MCF 10A (cell line): ENCODE results near the gene ALDH8A1. TPM values are rescaled to one million over a fixed set of nuclear protein-coding genes. Genes with fewer than 3 reads are reported as not detected.
"Not testable (repeated sequence)": the region's sequence is repeated elsewhere in the genome, so short reads cannot be mapped to it uniquely, and the experiment has no call there.

Experiments
- BruUV-seq: library from RNA; stranded (reverse); fragments of 400-500 nt; replicated peaks from 2 replicates; lab custom pipeline; 2021; lab: Mats Ljungman, UMichigan
- CTCF ChIA-PET: fragments of 300-600 bp; sonication (Branson Sonifier 250); formaldehyde crosslinking; extraction: SDS; loops from one replicate; lab custom pipeline; 2021; ENCODE audit warnings: antibody characterized with exemption, inconsistent platforms; lab: Yijun Ruan, JAX
- POLR2A ChIA-PET: fragments of 300-600, 350-650 bp; sonication (Branson Sonifier 250); formaldehyde crosslinking; extraction: SDS; loops from one replicate; lab custom pipeline; 2020; ENCODE audit warnings: antibody characterized with exemption, inconsistent platforms; lab: Yijun Ruan, JAX
- DNase-seq: peaks from one replicate; pipeline ENCODE4 v3.0.0-alpha.2; 2018; ENCODE audit not compliant: unreplicated experiment
- H3K27ac Mint-ChIP-seq: one replicate; pipeline ENCODE4 v1.8.0; 2022; ENCODE audit warnings: mild to moderate bottlenecking, low read depth, mixed read lengths; ENCODE audit not compliant: unreplicated experiment
- H3K27me3 Mint-ChIP-seq: one replicate; pipeline ENCODE4 v1.8.0; 2022; ENCODE audit warnings: mixed read lengths; ENCODE audit not compliant: insufficient read depth, unreplicated experiment
- H3K36me3 Mint-ChIP-seq: one replicate; pipeline ENCODE4 v1.8.0; 2022; ENCODE audit warnings: mild to moderate bottlenecking, moderate library complexity, mixed read lengths; ENCODE audit not compliant: insufficient read depth, unreplicated experiment
- H3K4me1 Mint-ChIP-seq: one replicate; pipeline ENCODE4 v1.8.0; 2022; ENCODE audit warnings: mixed read lengths; ENCODE audit not compliant: insufficient read depth, unreplicated experiment
- H3K4me3 Mint-ChIP-seq: one replicate; pipeline ENCODE4 v1.8.0; 2022; ENCODE audit warnings: mild to moderate bottlenecking, moderate library complexity, mixed read lengths; ENCODE audit not compliant: unreplicated experiment
- H3K9me3 Mint-ChIP-seq: one replicate; pipeline ENCODE4 v1.8.0; 2022; ENCODE audit warnings: mixed read lengths; ENCODE audit not compliant: unreplicated experiment
- intact Hi-C: fragments of 100-400 bp; cut with micrococcal nuclease; formaldehyde crosslinking; loops from 2 replicates; pipeline ENCODE4 v1.14.1; 2022
- total RNA-seq: library from RNA; stranded (reverse); gene quantifications from 2 replicates; pipeline ENCODE4 v1.2.3, GENCODE V29; 2022
- TF ChIP-seq, protein P1 (sequence below): fragments of 200-600 bp; IDR thresholded peaks from one replicate; pipeline ENCODE4 v1.8.0; 2022; ENCODE audit warnings: antibody characterized with exemption, mild to moderate bottlenecking; ENCODE audit not compliant: unreplicated experiment

ALDH8A1 gene
- total RNA-seq, 1 experiment from 2014 or later = 1.1 TPM

DNA sequence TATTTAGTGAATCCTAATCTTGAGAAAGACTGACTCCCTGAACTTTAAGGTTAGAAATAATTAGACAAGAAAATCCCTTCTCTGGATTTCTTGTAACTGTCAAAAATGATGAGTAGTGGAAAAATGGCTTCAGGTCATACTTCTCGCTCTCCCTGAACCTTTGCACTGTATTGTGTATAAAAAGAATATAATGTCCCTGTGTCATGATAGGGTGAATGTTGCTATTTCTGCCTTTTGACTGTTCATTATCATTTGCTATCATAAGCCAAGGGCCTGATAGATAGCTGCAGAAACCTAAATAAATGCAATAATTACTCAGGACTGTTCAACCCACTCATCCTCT lies 39.3 kb downstream of the ALDH8A1 start:
- Mint-ChIP-seq H3K36me3 (peaks cover 3% of the 10 kb centered on the region), H3K9me3 (no peaks in the 10 kb centered on the region), H3K4me1 (peaks cover 31% of the 10 kb centered on the region), H3K27me3 (no peaks in the 10 kb centered on the region), H3K4me3 (no peak overlapping the region), H3K27ac (peak overlapping the region; percentile 85)
- DNase-seq = no peak
- BruUV-seq = no TSS peak
- intact Hi-C loops = no loop called here
- TF ChIP-seq, protein P1, sequence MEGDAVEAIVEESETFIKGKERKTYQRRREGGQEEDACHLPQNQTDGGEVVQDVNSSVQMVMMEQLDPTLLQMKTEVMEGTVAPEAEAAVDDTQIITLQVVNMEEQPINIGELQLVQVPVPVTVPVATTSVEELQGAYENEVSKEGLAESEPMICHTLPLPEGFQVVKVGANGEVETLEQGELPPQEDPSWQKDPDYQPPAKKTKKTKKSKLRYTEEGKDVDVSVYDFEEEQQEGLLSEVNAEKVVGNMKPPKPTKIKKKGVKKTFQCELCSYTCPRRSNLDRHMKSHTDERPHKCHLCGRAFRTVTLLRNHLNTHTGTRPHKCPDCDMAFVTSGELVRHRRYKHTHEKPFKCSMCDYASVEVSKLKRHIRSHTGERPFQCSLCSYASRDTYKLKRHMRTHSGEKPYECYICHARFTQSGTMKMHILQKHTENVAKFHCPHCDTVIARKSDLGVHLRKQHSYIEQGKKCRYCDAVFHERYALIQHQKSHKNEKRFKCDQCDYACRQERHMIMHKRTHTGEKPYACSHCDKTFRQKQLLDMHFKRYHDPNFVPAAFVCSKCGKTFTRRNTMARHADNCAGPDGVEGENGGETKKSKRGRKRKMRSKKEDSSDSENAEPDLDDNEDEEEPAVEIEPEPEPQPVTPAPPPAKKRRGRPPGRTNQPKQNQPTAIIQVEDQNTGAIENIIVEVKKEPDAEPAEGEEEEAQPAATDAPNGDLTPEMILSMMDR = no peak
- POLR2A ChIA-PET = interaction anchor here (0.5 to 3.4 kb wide), 6 partner anchors 28 to 286 kb away, joined by 3 to 25 read pairs (median 10); no protein-coding TSS in a partner anchor
- CTCF ChIA-PET = interaction anchor here (0.6 to 3.0 kb wide), 3 partner anchors 10 to 86 kb away, joined by 3 to 27 read pairs (median 4); no protein-coding TSS in a partner anchor

DNA sequence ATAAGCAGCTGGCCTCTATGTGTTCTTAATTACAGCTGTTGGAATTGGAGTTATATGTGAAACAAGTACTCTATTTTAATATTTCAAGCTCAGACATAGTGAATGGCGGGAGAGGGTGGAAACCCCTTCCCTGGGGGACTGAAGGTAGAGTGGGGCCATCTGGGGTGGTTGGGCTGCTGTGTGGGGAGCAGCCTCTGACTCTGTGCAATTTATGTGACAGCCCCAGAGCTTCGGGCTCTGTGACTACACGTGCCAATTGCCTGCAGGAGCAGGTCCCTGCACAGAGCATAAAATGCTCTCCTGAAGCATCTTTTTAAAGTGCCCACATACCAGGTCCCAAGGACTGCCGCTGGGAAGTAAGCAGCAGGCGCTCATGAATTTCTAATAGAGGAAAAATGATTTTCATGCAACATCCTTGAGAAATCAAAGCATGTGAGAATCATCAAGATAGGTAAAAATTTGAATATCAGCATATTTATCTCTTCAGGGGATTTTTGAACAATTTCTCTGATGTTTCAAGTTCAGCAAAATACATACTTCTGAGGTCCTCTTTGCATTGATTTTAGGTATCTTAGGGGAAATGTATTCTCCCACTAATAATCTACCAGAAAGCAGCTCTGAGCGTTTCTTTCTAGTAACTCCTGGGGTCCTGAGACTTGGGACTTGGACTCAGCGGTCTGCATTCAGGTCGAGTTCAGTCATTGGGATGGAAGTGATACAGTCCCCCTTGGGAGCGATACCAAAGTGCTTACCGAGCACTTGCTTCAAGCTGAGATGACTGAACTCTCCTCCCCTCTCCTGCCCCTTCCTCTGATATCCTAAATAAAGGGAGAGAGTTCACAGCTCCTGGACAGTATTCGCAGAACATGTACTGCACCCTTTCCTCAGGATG lies 40.0 kb downstream of the ALDH8A1 start:
- H3K4me1 Mint-ChIP-seq = peaks cover 31% of the 10 kb centered on the region
- no peaks in the 10 kb centered on the region for H3K27me3 Mint-ChIP-seq
- no peak for DNase-seq
- H3K36me3 Mint-ChIP-seq = peaks cover 5% of the 10 kb centered on the region
- no peak overlapping the region for H3K4me3 Mint-ChIP-seq
- CTCF ChIA-PET = interaction anchor here (0.5 to 3.0 kb wide), 14 partner anchors 7 to 1056 kb away, joined by 3 to 27 read pairs (median 3); no protein-coding TSS in a partner anchor
- peak overlapping the region; percentile 81 for H3K27ac Mint-ChIP-seq
- H3K9me3 Mint-ChIP-seq = no peaks in the 10 kb centered on the region
- BruUV-seq = no TSS peak
- intact Hi-C loops = loop anchor here (1.0 kb wide), 1 partner anchor 83 kb away; no protein-coding TSS in a partner anchor
- TF ChIP-seq, protein P1 = no peak
- POLR2A ChIA-PET = interaction anchor here (0.5 to 3.4 kb wide), 15 partner anchors 10 to 801 kb away, joined by 3 to 25 read pairs (median 8); no protein-coding TSS in a partner anchor

DNA sequence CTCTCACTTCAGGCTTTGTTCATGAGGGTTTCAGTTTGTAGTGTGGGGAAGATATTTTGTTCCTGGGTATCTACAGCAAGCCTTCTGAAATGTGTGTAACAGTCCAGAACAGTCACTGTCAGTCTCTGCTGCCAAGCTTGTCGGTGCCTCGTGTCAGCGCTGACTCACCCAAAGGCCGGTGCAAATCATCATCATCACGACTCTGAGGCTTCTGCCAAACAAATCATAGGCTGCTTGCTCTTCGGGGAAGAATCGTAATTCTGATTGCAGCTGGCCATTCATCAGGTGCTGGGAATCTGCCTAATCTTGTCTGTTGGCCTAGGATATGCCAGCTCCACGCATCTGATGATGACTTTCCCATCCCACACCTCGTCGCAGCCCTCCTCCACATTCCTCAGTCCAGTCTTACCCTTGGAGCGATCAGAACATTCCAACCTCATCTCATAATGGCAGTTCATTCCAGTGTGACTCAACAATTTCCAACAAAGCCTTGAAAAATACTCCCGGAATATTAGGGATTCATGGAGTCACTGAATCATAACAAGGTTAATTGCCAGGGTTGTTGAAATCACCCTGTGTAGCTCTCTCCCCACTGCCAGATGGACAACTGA lies 40.9 kb downstream of the ALDH8A1 start:
- H3K27me3 Mint-ChIP-seq = no peaks in the 10 kb centered on the region
- intact Hi-C loops = loop anchor here (1.0 kb wide), 1 partner anchor 82 kb away; no protein-coding TSS in a partner anchor
- H3K27ac Mint-ChIP-seq = peak overlapping the region; percentile 81
- ChIA-PET POLR2A (interaction anchor here (0.6 to 3.4 kb wide), 21 partner anchors 9 to 800 kb away, joined by 3 to 25 read pairs (median 5); no protein-coding TSS in a partner anchor), CTCF (interaction anchor here (0.6 to 3.0 kb wide), 11 partner anchors 8 to 752 kb away, joined by 3 to 27 read pairs (median 3); no protein-coding TSS in a partner anchor)
- peak; percentile 98 for DNase-seq
- H3K36me3 Mint-ChIP-seq = peaks cover 5% of the 10 kb centered on the region
- TF ChIP-seq, protein P1 = no peak
- no TSS peak for BruUV-seq
- no peaks in the 10 kb centered on the region for H3K9me3 Mint-ChIP-seq
- H3K4me1 Mint-ChIP-seq = peaks cover 31% of the 10 kb centered on the region
- H3K4me3 Mint-ChIP-seq = peak overlapping the region; percentile 28

DNA sequence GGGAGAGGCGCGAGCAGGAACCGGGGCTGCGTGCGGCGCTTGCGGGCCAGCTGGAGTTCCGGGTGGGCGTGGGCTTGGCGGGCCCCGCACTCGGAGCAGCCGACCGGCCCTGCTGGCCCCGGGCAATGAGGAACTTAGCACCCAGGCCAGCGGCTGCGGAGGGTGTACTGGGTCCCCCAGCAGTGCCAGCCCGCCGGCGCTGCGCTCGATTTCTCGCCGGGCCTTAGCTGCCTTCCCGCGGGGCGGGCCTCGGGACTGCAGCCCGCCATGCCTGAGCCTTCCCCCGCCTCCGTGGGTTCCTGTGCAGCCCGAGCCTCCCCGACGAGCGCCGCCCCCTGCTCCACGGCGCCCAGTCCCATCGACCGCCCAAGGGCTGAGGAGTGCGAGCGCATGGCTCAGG lies 45.2 kb downstream of the ALDH8A1 start:
- ChIA-PET CTCF (interaction anchor here (0.6 kb wide), 1 partner anchor 47 kb away, joined by 3 read pairs; no protein-coding TSS in a partner anchor), POLR2A (interaction anchor here (0.6 kb wide), 1 partner anchor 54 kb away, joined by 3 read pairs; no protein-coding TSS in a partner anchor)

More for the DNA sequence above, 45.2 kb downstream of the ALDH8A1 start:
- H3K27ac Mint-ChIP-seq, DNase-seq, H3K36me3 Mint-ChIP-seq, H3K27me3 Mint-ChIP-seq, H3K9me3 Mint-ChIP-seq, BruUV-seq, intact Hi-C loops, H3K4me3 Mint-ChIP-seq: not testable (repeated sequence)
- H3K4me1 Mint-ChIP-seq = peaks cover 11% of the 10 kb centered on the region
